Fibroblast of pulmonary artery (primary cell): ENCODE results near the gene PCNT.

Source experiments
- DNase-seq: peaks from one replicate; pipeline ENCODE4 v3.0.0-alpha.2; 2010; ENCODE audit warnings: low read depth
- H3K4me3 ChIP-seq: replicated peaks from 2 replicates; pipeline ENCODE4 v1.5.1; 2011; ENCODE audit warnings: low read depth, mild to moderate bottlenecking, control low read depth, low read length, moderate library complexity
- TF ChIP-seq, protein P1 (sequence below): IDR thresholded peaks from 2 replicates; pipeline ENCODE4 v1.5.1; 2011; ENCODE audit warnings: mild to moderate bottlenecking, control low read depth, low read length, inconsistent platforms; ENCODE audit errors: missing control alignments

PCNT gene

GRCh38 chr21:46352164-46352515 lies 28.2 kb downstream of the PCNT start:
- no peak overlapping the region for H3K4me3 ChIP-seq
- DNase-seq, result no peak
- TF ChIP-seq, protein P1, sequence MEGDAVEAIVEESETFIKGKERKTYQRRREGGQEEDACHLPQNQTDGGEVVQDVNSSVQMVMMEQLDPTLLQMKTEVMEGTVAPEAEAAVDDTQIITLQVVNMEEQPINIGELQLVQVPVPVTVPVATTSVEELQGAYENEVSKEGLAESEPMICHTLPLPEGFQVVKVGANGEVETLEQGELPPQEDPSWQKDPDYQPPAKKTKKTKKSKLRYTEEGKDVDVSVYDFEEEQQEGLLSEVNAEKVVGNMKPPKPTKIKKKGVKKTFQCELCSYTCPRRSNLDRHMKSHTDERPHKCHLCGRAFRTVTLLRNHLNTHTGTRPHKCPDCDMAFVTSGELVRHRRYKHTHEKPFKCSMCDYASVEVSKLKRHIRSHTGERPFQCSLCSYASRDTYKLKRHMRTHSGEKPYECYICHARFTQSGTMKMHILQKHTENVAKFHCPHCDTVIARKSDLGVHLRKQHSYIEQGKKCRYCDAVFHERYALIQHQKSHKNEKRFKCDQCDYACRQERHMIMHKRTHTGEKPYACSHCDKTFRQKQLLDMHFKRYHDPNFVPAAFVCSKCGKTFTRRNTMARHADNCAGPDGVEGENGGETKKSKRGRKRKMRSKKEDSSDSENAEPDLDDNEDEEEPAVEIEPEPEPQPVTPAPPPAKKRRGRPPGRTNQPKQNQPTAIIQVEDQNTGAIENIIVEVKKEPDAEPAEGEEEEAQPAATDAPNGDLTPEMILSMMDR, result no peak

DNA sequence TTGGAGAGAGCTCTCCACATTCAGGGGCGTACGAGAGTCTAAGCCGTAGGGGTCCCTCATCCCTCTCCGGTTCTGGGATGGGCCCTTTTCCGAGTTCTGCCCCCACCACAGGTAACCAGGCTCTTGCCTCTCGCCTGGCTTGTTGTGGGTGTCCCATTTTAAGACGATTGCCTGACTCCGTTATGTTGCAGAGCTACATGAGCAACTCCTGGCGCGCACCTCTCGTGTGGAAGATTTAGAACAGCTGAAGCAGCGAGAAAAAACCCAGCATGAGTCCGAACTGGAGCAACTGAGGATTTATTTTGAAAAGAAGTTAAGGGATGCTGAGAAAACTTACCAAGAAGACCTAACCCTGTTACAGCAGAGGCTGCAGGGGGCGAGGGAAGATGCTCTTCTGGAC lies 29.0 kb downstream of the PCNT start:
- H3K4me3 ChIP-seq, result no peak overlapping the region
- TF ChIP-seq, protein P1, result no peak
- DNase-seq, result no peak

DNA sequence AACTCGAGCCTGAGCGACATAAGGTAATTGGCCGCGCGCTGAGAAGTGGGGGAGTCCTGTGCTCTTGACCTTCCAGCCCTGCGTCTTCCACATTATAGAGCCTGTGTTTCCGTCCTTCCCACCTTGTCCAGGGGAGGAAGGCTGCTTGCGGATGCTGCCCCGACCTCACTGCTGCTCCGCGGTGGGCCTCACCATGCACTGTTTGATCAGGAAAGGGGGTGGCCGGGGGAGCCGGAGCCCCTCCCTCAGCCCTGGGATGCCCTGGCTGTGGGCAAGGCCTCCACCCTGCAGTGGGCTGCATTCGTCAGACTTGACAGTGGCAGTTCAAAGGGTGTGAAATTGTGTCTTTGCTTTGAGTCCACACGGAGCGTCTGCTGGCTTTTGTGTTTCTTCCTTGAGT lies 30.1 kb downstream of the PCNT start:
- H3K4me3 ChIP-seq, result no peak overlapping the region
- no peak for DNase-seq
- TF ChIP-seq, protein P1, result no peak

- TF ChIP-seq, protein P1, result no peak
- H3K4me3 ChIP-seq, result no peak overlapping the region
- no peak for DNase-seq
Observed at GRCh38 chr21:46354518-46354917, 30.6 kb downstream of the PCNT start.

DNA sequence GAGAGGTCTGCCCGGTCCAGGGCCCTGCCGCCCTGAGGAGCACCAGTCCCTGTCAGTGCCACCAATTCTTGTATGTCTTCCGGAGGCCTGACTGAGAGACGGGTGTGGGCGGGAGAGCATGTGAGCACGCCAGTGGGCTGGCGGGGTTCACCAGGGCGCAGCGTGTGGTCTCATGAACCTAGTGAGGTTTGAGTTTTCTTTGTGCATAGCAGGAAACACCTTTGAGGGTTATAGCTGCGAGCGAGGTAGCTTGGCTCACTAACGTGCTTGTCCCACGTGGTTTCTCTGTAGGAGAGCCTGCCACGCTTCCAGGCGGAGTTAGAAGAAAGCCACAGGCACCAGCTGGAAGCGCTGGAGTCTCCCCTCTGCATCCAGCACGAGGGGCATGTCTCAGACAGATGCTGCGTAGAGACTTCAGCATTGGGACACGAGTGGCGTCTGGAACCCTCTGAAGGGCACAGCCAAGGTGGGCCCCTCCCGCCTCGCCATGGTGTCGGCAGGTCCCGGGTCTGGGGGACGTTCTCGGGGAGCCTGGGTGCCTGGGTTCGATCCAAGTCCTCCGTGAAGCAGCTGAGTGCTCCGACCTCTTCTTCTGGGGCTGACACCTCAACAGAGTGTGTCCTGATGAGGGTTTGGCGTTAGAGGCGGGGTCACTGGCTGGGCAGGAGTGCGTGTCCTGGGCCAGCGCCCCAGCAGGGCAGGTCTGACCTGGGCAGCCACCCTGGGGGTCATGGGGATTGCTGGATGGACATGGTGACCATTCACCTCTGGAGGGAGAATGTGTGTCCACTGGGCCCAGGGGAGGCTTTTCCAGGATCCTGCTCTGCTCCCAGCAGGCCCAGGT lies 31.4 kb downstream of the PCNT start:
- no peak overlapping the region for H3K4me3 ChIP-seq
- DNase-seq, result no peak
- TF ChIP-seq, protein P1, result no peak

DNA sequence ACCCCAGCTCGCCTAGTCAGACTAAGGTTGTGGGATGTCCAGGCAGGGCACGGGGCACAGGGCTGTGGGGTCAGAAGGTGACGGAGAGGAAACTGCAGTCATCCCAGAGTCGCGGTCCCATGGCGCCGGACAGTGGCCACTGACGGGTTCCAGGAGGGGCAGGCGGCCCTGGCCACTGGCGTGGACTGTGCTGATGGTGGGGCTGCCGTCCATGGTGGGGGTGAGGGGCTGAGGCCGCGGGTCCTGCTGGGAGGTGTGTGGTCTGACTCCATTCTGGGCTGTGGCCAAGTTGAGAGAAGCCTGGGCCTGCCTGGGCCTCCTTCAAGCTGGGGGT lies 32.0 kb downstream of the PCNT start:
- no peak overlapping the region for H3K4me3 ChIP-seq
- no peak for DNase-seq
- TF ChIP-seq, protein P1, result no peak

DNA sequence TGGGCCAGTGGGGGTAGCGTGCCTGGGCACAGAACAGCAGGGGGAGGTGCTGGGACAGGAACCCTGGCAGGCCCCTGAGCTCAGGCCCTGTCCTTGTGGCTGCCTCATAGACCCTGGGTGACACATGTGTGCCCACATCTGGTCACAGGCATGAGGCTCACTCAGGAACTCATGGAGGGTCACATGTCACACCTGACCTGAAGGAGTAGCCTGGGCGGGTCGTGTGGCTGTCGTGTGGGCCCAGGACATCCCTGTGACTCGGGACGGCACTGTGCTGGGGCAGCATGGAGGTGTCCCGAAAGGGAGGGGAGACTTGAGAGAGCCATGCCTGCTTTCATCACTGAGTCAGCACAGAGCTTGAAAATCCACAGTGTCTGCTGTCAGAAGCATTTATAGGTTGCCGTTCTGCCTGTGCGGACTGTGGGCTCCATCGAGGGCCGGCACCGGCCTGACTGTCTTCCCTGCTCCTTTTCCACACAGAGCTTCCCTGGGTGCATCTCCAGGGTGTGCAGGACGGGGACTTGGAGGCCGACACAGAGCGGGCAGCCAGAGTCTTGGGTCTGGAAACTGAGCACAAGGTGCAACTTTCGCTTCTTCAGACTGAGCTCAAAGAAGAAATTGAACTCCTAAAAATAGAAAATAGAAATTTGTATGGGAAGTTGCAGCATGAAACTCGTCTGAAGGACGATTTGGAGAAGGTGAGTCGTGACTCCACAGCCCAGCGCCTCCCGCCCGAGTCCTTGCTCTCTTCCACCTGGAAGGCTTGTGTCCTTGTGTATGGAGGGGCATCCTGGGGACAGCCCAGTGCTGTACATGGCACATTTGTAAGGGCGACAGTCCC lies 32.8 kb downstream of the PCNT start:
- no peak overlapping the region for H3K4me3 ChIP-seq
- TF ChIP-seq, protein P1, result no peak
- no peak for DNase-seq
